ENCODE results near the gene VAV1. TPM values are rescaled to one million over a fixed set of nuclear protein-coding genes. Genes with fewer than 3 reads are reported as not detected.

VAV1 gene
- total and polyA plus RNA-seq, 2 of the 8 experiments (the other 6 are each of a cell fraction or from before 2014, with no cell fraction given): 0.21 to 0.22 TPM

- H2BK120ac ChIP-seq (replicated peaks; ENCODE audit: low read depth, low read length): no peak overlapping the region
- H2BK5ac ChIP-seq (ENCODE audit: low read depth, low read length): no peak overlapping the region
- no peak overlapping the region for H3K23ac ChIP-seq (ENCODE audit: insufficient read length)
- ChIA-PET POLR2A (ENCODE audit: partially characterized antibody) (interaction anchor here (0.6 to 8.0 kb wide), 4 partner anchors 10 to 227 kb away, joined by 3 to 110 read pairs (median 4); partner anchors contain the start of genes GPR108 and TRIP10), CTCF (ENCODE audit: partially characterized antibody) (interaction anchor here (0.6 kb wide), 1 partner anchor 15 kb away, joined by 3 read pairs; no protein-coding TSS in a partner anchor)
- no peaks in the 10 kb centered on the region for H3K27me3 ChIP-seq (replicated peaks in 1 of 4; ENCODE audit: control insufficient read depth in 3 of 4, extremely low read depth in 1 of 4, insufficient read depth in 3 of 4, low read length in 3 of 4)
- H3K4me3 ChIP-seq (ENCODE audit: extremely low read depth in 1 of 4, insufficient read depth in 2 of 4, low read depth in 3 of 4, low read length in 4 of 4): no peak overlapping the region
- WGBS, 2 experiments (ENCODE audit: extremely low coverage in 1 of 2, insufficient coverage in 1 of 2, insufficient read length in 1 of 2, insufficient replicate concordance in 2 of 2, low coverage in 1 of 2, low lambda C conversion rate in 2 of 2, missing lambda C conversion rate in 1 of 2): 96% methylated on average over 11 of the region's 20 CpGs; no CpG with 5 or more reads in 1 of the 2 experiments
- H4K20me1 ChIP-seq (replicated peaks in 1 of 2; ENCODE audit: control insufficient read depth in 1 of 2, insufficient read depth in 2 of 2, low read length in 2 of 2): peaks cover 0 to 3% of the 10 kb centered on the region in 2 experiments
- no peak overlapping the region for H3K14ac ChIP-seq (ENCODE audit: insufficient read length)
- no peak overlapping the region for H2AK5ac ChIP-seq (ENCODE audit: low read depth, low read length)
- H4K91ac ChIP-seq (replicated peaks; ENCODE audit: insufficient read length, low read length): no peak overlapping the region
- no peak for DNase-seq (ENCODE audit: low read depth in 1 of 2, low spot score in 2 of 2)
- H2BK15ac ChIP-seq (ENCODE audit: low read length): no peak overlapping the region
- no peaks in the 10 kb centered on the region for H3K9me3 ChIP-seq (ENCODE audit: insufficient read depth in 2 of 2, low read depth in 1 of 2, low read length in 1 of 2)
- no peaks in the 10 kb centered on the region for H3K79me1 ChIP-seq (ENCODE audit: low read depth, low read length)
- FAIRE-seq: no peak
- no peak overlapping the region for H3K4ac ChIP-seq (replicated peaks; ENCODE audit: insufficient read length, low read depth, low read length)
- H4K8ac ChIP-seq (ENCODE audit: extremely low read depth, insufficient read depth, low read length): peak overlapping the region; percentile 17; the same call in 1 of the 2 replicates
- H3K4me1 ChIP-seq (replicated peaks in 1 of 4; ENCODE audit: control insufficient read depth in 3 of 4, insufficient read depth in 4 of 4, low read length in 3 of 4): peaks cover 0 to 7% (median 5%) of the 10 kb centered on the region in 4 experiments; a peak in 6 of 7 replicates
- no peak overlapping the region for H3K56ac ChIP-seq (replicated peaks; ENCODE audit: insufficient read length, low read depth, low read length)
- peaks cover 25 to 68% (median 46%) of the 10 kb centered on the region in 4 experiments for H3K36me3 ChIP-seq (ENCODE audit: control insufficient read depth in 2 of 4, insufficient read depth in 4 of 4, low read length in 3 of 4)
- H3K4me2 ChIP-seq (ENCODE audit: insufficient read depth in 1 of 2, low read depth in 2 of 2, low read length in 2 of 2): no peak overlapping the region
- H2AFZ ChIP-seq (ENCODE audit: low read length): no peak overlapping the region
- H3K9ac ChIP-seq (replicated peaks in 1 of 4; ENCODE audit: extremely low read depth in 1 of 4, low read depth in 3 of 4, low read length in 3 of 4): no peak overlapping the region
- H3K27ac ChIP-seq (ENCODE audit: low read depth, low read length): no peak overlapping the region
- no peak overlapping the region for H3K18ac ChIP-seq (ENCODE audit: extremely low read depth, low read length)
- no peaks in the 10 kb centered on the region for H3K79me2 ChIP-seq (ENCODE audit: control insufficient read depth in 1 of 2, insufficient read depth in 2 of 2, low read length in 2 of 2)
- H2BK20ac ChIP-seq (ENCODE audit: low read length): no peak overlapping the region
- no peak for TF ChIP-seq SUZ12 (IDR thresholded peaks at IDR 0.05; ENCODE audit: low read length)
- TF ChIP-seq E2F6 (IDR thresholded peaks at IDR 0.05): no peak
- no peak for TF ChIP-seq EGR1 (IDR thresholded peaks at IDR 0.05; ENCODE audit: borderline replicate concordance, low read depth, low read length)
- TF ChIP-seq CHD1 (IDR thresholded peaks at IDR 0.05; ENCODE audit: low read depth, low read length): no peak
- no peak for TF ChIP-seq JUND (IDR thresholded peaks at IDR 0.05; ENCODE audit: low read length)
- no peak for TF ChIP-seq KDM5A (IDR thresholded peaks at IDR 0.05; ENCODE audit: low read length)
- no peak for TF ChIP-seq BACH1 (IDR thresholded peaks at IDR 0.05; ENCODE audit: low read length)
- H4K5ac ChIP-seq (ENCODE audit: insufficient read length, low read depth, low read length): no peak overlapping the region
- peaks cover 2% of the 10 kb centered on the region; the same call in 1 of the 2 replicates for H3K23me2 ChIP-seq (ENCODE audit: low read depth, low read length)
- no peak overlapping the region for H2BK12ac ChIP-seq (ENCODE audit: low read depth, low read length)
These were observed 22.4 kb upstream of the VAV1 start for GRCh38 chr19:6750062-6750461.

Measured in H1 (cell line).